Mucosa of descending colon (tissue), 3 donors: Measurements from ENCODE around the gene SOS1. TPM values are rescaled to one million over a fixed set of nuclear protein-coding genes. Genes with fewer than 3 reads are reported as not detected.

Experiments
- ATAC-seq: fragments of 200-7000 bp; cut with Tn5 transposase; one replicate; pipeline ENCODE4 v1.9.1; 2020; ENCODE audit warnings: mild to moderate bottlenecking, moderate library complexity
- DNase-seq, 3 donors: peaks; one replicate each; pipeline ENCODE4 v3.0.0-alpha.2; 2020
- H3K36me3 ChIP-seq: fragments of 200-600 bp; one replicate; pipeline ENCODE4 v1.8.0; 2021; ENCODE audit warnings: low read depth, mild to moderate bottlenecking
- H3K4me1 ChIP-seq: fragments of 200-600 bp; one replicate; pipeline ENCODE4 v1.8.0; 2021; ENCODE audit warnings: low read depth, mild to moderate bottlenecking
- H3K4me3 ChIP-seq: fragments of 200-600 bp; one replicate; pipeline ENCODE4 v1.8.0; 2021; ENCODE audit warnings: mild to moderate bottlenecking
- H3K9me3 ChIP-seq: fragments of 200-600 bp; one replicate; pipeline ENCODE4 v1.8.0; 2021; ENCODE audit warnings: mild to moderate bottlenecking
- CTCF ChIP-seq: fragments of 200-600 bp; IDR thresholded peaks from one replicate; pipeline ENCODE4 v1.8.0; 2022; ENCODE audit warnings: antibody characterized with exemption, mild to moderate bottlenecking
- intact Hi-C, 2 donors: fragments of 100-400 bp; cut with DNase I in 1 of 2; cut with micrococcal nuclease in 1 of 2; formaldehyde crosslinking; loops; one replicate each; pipeline versions ENCODE4 v1.11.0 to v1.11.1; 2022; cut with DNase I, micrococcal nuclease
- total RNA-seq, 3 donors: library from RNA; stranded (reverse); fragmentation: NEBNext Ultra II Directional in 2 of 3; extraction: Animal tissue kit (Norgen Biotek cat#: 25700) in 2 of 3; gene quantifications; one replicate each; pipeline versions ENCODE4 v1.2.1 to v1.2.4, GENCODE V29; 2021 to 2023
- donor health status: DM: no; HTN: no; CAD: no; lungs with moderate emphysema.
- donor health status: DM: no; HTN: no; CAD: no.
- donor health status: DM: no; HTN: yes; CAD: no.

SOS1 gene
- total RNA-seq, 3 donors from 2014 or later, result 38.8 to 44.2 (median 39.8) TPM

- no peak for TF ChIP-seq CTCF
- intact Hi-C loops, result no loop called here
- H3K9me3 ChIP-seq, result no peaks in the 10 kb centered on the region
- H3K4me3 ChIP-seq, result no peak overlapping the region
- ATAC-seq, result no peak
- H3K36me3 ChIP-seq, result no peaks in the 10 kb centered on the region
- H3K4me1 ChIP-seq, result peaks cover 3% of the 10 kb centered on the region
- no peak for DNase-seq
These were observed 112.2 kb downstream of the SOS1 start for GRCh38 chr2:39008665-39009064.

GRCh38 chr2:39007875-39008504, 112.9 kb downstream of the SOS1 start:
- DNase-seq (no peak), ATAC-seq (peak; percentile 27)
- Histone ChIP-seq H3K4me3 (no peak overlapping the region), H3K9me3 (no peaks in the 10 kb centered on the region), H3K4me1 (peaks cover 3% of the 10 kb centered on the region), H3K36me3 (no peaks in the 10 kb centered on the region)
- TF ChIP-seq CTCF, result no peak
- intact Hi-C loops, result no loop called here

- DNase-seq, result no peak
- TF ChIP-seq CTCF, result no peak
- intact Hi-C loops, result no loop called here
- H3K36me3 ChIP-seq, result no peaks in the 10 kb centered on the region
- no peaks in the 10 kb centered on the region for H3K4me1 ChIP-seq
- no peak for ATAC-seq
- H3K9me3 ChIP-seq, result no peaks in the 10 kb centered on the region
- H3K4me3 ChIP-seq, result no peak overlapping the region
These were observed 120.3 kb downstream of the SOS1 start for GRCh38 chr2:39000552-39000951.

- Histone ChIP-seq H3K36me3 (no peaks in the 10 kb centered on the region), H3K4me3 (no peak overlapping the region), H3K9me3 (no peaks in the 10 kb centered on the region), H3K4me1 (no peaks in the 10 kb centered on the region)
- no peak for TF ChIP-seq CTCF
- peak; percentile 37 for ATAC-seq
- DNase-seq, result peak in 1 of 3 donors; percentile 8
- intact Hi-C loops, result no loop called here
These were observed 123.1 kb downstream of the SOS1 start for GRCh38 chr2:38997781-38998180.

GRCh38 chr2:38991899-38992298, 129.0 kb downstream of the SOS1 start:
- no peak for TF ChIP-seq CTCF

GRCh38 chr2:38988716-38989115, 132.1 kb downstream of the SOS1 start:
- Histone ChIP-seq H3K9me3 (no peaks in the 10 kb centered on the region), H3K36me3 (no peaks in the 10 kb centered on the region), H3K4me1 (no peaks in the 10 kb centered on the region), H3K4me3 (no peak overlapping the region)
- no peak for TF ChIP-seq CTCF
- no peak for ATAC-seq
- no peak for DNase-seq
- intact Hi-C loops, result no loop called here

More at GRCh38 chr2:38991899-38992298, 129.0 kb downstream of the SOS1 start:
- DNase-seq (no peak), ATAC-seq (no peak)
- Histone ChIP-seq H3K9me3 (no peaks in the 10 kb centered on the region), H3K36me3 (no peaks in the 10 kb centered on the region), H3K4me3 (no peak overlapping the region), H3K4me1 (no peaks in the 10 kb centered on the region)
- intact Hi-C loops, result no loop called here
